ENCODE results near the gene BCAT1.

DNA sequence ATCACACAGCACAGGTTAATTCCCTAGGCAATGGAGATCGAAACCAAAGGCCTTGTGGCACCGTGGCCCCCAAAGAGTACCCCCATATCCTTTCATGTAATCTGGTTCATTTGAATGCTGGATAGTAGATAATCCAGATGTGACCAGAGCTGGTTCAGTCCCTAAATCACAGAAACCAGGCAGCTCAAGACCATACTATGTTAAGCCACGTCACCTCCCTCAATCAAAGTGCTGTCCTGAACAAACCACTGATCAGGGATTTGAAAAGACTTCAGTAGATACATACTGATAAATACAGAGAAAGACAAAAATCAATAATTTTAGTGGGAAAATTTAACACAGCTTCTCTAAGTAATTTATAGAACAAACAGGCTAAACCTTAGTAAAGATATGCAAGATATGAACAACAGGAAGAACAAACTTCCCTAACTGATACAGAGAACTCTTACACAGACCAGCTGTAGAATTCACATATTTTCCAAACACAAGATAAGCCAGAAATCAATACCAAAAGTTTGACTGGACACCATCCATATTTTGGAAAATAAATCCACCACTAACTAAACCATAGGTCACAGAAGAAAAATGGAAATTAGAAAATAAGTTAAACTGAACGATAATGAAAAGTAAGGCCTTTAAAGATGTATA lies 67.1 kb downstream of the BCAT1 start:
- TF ChIP-seq EZH2phosphoT487 (IDR thresholded peaks at IDR 0.05; ENCODE audit: insufficient read depth, low read depth) (no peak), EZH2 (IDR thresholded peaks at IDR 0.05; ENCODE audit: insufficient read depth, poor library complexity, severe bottlenecking) (no peak)

All from GM23248 (cell line).